DMS53 treated with DMSO at 0.1 percent for 48 hours (cell line): ENCODE results near the gene FBXW5.
A peak's percentile ranks its signal among the peaks of the same experiment; 100 is the strongest.

Experiments used
- DNase-seq: peaks from one replicate; lab custom pipeline; 2025; ENCODE audit not compliant: unreplicated experiment; lab: John Stamatoyannopoulos, UW

FBXW5 gene

DNA sequence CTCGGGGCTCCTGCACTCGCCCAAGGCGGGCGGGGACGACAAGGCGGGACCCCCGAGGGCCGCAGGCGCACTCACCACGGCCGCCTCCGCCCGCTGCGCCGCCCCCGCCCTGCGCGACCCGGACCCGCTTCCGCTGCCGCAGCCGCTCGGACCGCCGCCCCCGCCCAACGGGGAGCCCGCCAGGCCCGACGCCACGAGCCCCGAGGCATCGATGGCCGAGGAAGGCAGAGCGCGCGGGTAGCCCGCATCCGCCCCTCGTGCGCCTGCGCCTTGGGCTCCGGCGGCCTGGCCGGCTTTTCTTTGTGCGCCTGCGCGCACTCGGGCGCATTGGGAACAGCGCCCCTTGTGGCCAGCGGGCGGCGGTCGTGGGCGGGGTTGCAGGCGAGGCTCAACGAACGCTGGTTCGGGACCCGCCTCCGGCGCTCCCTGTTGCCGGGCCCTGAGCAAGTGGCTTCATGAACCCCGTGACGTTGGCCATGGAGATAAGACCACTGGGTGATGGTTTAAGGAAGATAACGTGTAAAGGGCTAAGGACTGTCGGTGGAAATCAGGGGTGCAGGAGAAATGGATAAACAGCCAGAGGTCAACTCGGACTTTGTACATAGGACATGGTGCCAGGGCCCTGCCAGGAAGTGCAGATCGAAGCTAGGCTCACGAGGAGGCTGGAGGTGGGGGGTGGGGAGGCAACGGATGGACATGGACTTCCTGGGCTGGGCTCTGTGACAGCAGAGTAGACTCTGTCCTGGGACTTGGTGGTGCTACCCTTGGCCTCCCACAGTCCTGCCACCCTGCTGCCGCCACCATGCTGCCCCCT lies at the start of gene FBXW5, which contains the start of gene C8G:
TSS of gene FBXW5 (minus strand) at position 220 of the 814 bp plus-strand sequence. CDS start 655 bp downstream, outside the sequence.
TSS of gene C8G (plus strand) at position 725 of the 814 bp plus-strand sequence. CDS start at position 803, 78 bp downstream.
- DNase-seq = peak; percentile 86

- DNase-seq = no peak
Measured at GRCh38 chr9:136992819-136993369, 48.4 kb upstream of the FBXW5 start.

DNA sequence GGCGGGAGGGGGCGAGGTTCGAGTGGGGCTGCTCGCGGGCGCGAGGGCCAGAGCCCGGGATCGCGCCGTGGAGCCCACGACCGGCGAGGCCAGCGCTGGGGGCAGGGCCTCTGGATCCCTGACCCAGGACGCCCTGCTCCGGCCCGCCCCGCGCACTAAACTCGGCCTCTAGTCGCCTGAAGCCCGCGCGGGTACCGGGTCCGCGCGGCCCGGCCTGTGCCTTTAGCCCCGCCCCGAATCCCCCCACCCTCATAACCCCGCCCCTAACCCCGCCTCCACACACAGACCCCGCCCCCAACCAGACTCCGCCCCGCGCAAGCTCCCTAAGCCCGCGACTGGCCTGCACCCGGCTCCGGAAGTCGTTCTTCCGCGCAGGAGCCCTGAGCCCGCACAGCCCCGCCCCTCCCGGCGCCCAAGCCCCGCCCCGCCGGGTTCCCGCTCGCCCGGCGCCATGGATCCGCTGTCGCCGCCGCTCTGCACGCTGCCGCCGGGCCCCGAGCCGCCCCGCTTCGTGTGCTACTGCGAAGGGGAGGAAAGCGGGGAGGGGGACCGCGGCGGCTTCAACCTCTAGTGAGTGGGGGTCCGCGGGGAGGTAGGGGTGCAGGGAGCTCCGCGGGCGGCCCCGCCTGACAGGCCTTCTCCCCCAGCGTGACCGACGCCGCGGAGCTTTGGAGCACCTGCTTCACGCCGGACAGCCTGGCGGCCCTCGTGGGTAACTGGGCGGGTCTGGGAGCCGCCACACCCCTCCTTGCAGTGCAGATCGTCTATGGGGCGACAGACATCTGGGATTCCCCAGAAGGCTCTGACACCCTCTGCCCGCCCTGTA lies 47.7 kb upstream of the FBXW5 start, which contains the start of gene PAXX:
TSS of gene PAXX (plus strand) at position 430 of the 826 bp plus-strand sequence. CDS start at position 452, 22 bp downstream.
- peak; percentile 76 for DNase-seq

GRCh38 chr9:136990242-136990911 lies 45.8 kb upstream of the FBXW5 start:
- DNase-seq = no peak

- no peak for DNase-seq
Measured at GRCh38 chr9:136988872-136989271, 44.3 kb upstream of the FBXW5 start.

GRCh38 chr9:136985853-136986252 lies 41.3 kb upstream of the FBXW5 start:
- no peak for DNase-seq

DNA sequence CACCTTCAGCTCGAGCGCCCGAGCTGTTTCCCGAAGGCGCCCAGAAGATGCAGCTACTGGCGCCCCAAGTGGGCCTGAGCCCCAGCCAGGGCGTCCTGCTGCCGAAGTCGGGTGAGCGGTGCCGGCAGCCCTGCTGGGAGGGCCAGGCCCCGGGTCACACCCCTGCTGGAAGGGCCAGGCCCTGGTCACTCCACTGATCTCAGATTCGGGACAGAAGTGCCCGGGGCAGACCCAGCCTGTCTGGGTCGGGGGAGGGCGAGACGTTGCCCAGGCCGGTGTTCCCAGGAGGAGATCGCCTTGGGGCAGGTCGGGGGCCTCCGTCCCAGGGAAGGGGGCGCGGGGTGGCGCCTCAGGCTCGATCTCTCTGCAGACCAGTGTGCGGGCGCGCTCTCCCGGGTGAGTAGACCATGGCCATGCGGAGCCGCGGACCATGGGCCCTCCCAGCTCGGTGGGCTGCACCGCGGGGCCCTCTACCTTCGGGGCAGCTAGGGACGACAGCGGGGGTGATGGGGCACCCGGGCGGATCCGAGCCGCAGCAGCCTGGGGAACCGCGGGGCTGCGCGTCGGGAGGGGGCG lies 40.6 kb upstream of the FBXW5 start:
- no peak for DNase-seq

DNA sequence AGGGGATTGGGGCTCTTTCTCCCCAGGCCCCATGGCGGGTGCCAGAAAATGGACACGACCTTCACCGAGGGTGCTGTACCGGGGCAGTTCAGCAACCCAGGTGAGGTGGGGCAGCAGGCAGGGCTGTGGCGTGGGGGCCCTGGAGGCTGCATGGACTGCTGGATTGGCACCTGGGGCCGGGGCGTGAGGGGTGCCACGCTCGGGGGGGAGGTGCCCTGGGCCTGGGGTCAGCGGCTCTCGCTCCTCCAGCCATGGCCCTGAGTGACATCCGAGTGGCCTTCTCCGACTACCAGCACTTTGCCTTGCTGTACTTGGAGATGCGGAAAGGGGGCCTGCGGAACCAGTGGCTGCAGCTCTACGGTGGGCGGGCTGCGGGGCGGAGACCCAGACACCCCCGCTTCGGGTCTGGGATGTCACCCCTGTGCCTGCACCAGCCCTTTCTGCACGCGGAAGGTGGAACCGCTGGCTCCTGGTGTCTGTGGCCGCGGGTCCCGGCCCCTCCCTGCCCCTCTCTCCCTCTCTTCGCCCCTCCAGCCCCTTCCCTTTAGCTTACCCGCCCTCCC lies 40.0 kb upstream of the FBXW5 start:
- DNase-seq = no peak

DNA sequence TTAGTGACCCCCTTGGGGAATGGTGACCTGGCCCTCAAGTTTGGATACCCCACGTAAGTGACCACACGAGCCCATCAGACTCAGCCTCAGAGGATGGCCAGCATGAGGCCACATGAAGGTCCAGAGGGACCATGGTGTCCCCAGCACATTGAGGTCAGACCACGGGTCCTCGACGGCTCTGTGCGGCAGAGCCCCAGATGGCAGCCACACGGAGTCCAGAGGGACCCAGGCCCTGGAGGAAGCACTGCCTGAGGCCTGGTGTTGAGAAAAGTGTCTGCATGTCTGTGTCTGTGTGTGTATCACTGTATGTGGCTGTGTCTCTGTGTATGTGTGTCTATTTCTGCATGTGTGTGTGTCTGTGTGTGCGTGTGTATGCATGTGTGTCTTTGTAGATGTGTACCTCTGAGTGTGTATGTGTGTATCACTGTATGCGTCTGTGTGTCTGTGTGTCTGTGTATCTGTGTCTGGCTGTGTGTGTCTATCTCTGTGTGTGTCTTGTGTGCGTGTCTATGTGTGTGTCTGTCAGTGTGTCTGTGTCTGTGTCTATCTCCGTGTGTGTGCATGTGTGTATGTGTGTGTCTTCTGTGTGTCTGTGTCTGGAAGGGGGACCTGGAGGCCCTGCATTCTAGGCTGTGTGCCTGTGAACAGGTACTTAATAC lies 39.2 kb upstream of the FBXW5 start:
- no peak for DNase-seq

- DNase-seq = no peak
Measured at GRCh38 chr9:136983167-136983566, 38.6 kb upstream of the FBXW5 start.

GRCh38 chr9:136982232-136983051 lies 37.9 kb upstream of the FBXW5 start, which contains the start of gene LCNL1:
Gene LCNL1 (plus strand): TSS chr9:136982993. CDS start chr9:136983587, 594 bp downstream.
- DNase-seq = no peak

DNA sequence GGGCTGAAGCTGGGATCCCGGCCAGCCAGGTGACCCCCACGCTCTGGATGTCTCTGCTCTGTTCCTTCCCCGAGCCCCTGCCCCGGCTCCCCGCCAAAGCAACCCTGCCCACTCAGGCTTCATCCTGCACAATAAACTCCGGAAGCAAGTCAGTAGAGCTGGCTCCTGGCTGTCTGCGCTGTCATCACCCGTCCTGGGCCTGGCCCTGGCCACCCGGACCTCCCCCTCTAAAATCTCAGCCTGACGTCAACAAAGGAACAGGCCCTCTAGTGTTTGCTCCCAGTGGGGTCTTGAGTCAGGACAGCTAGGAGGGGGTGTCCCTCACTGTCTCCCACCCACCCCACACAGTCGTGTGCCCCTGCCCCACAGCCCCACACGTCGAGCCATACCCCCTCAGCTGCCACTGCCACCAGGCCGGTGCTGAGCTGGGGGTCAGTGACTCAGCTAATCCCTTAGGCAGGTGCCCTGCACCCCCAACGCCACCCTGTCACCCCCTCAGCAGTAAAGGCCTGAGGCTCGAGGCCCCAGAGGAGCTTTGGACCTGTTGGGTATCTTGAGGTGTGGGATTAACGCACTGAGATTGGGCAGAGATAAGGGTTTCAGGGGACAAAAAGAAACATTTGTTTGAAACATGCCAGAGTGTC lies 37.2 kb upstream of the FBXW5 start:
- DNase-seq = no peak

DNA sequence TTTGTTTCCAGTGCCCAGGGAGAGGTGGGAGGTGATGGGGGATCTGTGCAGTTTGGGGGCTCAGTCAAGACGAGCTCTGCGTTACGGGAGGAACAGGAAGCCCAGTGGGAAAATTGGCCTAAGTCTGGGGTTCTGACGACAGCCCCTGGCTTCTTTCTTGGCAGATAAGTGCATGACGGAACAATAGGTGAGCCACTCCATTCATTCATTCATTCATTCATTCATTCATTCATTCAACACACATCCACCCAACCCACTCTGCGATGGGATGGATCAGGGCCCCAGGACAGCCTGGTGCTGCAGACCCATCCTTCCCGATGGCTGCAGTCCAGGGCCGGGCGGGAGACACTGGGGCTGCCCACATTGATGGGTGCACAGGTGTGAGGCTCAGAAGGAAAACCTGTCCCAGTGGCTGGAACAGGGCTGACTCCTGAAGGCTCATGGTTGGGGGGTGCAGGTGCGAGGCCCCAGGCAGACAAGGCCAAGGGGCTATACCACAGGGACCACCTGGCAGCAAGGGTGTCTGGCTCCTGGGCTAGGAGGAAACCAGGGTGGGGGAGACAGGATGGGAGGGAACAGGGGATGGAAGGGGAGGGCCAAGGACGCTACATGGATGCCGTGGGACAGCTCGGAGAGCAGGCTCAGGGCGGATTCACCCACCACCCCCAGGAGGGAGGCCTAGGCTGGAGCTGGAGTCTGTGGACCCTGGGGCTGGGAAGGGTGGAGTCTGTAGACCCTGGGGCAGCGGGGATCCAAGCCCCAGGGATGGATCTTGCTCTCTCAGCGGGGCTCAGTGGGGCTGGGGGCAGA lies 36.3 kb upstream of the FBXW5 start:
- DNase-seq = no peak

DNA sequence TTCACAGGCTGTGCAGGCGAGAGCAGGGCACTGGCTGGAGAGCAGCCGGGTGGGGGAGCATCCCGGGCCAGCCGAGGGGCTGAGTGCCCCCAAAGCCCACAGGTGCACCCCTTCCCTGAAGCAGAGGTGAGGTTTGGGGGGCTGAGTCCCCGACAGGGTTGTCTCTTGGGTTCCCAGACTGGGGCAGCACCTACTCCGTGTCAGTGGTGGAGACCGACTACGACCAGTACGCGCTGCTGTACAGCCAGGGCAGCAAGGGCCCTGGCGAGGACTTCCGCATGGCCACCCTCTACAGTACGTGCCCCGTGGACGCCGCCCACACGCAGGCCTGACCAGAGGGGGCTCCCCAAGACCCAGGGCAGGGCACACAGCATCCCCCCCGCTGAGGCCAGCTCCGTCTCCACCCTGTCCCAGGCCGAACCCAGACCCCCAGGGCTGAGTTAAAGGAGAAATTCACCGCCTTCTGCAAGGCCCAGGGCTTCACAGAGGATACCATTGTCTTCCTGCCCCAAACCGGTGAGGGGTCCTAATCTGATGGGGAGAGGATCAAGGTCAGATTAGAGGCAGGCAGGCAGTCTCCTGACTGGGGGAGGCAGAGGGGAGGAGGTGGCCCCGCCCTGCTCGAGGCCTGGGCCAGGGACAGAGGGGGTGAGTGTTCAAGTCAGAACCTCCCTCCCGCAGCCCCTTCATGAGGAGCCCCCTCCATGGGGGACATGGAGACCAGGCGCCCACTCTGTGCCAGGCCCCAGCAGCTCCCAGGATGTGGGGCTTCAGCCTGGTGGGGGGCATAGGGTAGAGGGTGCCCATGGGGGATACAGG lies 35.4 kb upstream of the FBXW5 start:
- no peak for DNase-seq

DNA sequence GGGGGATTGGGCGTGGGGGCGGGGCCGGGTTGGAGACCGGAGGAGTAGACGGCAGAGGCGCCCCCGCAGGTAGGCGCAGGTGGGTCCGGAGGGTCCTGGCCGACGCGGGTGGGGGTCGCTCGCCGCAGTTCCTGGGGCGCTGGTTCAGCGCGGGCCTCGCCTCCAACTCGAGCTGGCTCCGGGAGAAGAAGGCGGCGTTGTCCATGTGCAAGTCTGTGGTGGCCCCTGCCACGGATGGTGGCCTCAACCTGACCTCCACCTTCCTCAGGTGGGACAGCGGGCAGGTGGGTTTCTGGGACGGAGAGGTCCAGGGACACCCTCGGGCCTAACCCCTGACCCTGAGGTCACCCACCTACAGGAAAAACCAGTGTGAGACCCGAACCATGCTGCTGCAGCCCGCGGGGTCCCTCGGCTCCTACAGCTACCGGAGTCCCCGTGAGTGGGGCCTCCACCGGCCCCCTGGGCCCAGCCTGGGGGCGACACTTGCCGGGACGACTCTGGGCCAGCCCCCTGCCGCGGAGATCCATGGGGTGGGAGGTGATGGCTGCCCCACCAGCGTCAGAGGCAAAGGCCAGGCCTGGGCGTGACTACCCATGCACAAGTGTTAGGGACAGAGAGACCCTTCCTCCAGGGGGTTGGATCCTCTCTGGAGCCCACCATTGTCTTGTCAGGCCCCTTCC lies 34.5 kb upstream of the FBXW5 start:
- no peak for DNase-seq
